ENCODE data around the gene EFNA5.

DNA sequence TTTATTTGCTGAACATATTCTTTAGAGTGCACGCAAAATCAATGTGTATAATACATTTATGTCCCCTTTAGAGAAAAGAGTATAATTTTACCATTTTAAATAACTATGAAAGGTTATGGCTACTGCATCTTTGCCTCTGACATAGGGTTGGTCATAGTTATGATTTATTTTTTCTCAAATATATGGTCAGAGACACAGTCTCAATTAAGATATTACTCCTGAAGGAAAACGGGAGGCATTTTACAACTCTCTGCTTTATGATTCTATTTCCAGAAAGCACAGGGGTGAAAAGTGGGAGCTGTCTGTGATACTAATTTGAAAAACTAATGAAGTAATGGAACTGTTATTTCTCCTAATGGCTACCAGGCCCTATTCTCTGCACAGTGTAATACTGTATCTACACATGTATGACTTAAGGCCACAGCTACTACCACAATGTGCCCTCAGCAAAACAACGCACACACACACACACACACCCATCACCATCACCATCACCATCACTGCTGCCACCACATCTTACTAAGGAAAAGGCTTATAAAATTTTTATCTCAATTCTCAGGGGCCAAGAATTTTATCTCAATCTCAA is 262.9 kb downstream of the EFNA5 start:
- TF ChIP-seq EZH2phosphoT487 (IDR thresholded peaks at IDR 0.05; ENCODE audit: low read depth, severe bottlenecking, unreplicated experiment), result no peak
- no peak for TF ChIP-seq EZH2 (IDR thresholded peaks at IDR 0.05; ENCODE audit: borderline replicate concordance)
- TF ChIP-seq, protein P1, sequence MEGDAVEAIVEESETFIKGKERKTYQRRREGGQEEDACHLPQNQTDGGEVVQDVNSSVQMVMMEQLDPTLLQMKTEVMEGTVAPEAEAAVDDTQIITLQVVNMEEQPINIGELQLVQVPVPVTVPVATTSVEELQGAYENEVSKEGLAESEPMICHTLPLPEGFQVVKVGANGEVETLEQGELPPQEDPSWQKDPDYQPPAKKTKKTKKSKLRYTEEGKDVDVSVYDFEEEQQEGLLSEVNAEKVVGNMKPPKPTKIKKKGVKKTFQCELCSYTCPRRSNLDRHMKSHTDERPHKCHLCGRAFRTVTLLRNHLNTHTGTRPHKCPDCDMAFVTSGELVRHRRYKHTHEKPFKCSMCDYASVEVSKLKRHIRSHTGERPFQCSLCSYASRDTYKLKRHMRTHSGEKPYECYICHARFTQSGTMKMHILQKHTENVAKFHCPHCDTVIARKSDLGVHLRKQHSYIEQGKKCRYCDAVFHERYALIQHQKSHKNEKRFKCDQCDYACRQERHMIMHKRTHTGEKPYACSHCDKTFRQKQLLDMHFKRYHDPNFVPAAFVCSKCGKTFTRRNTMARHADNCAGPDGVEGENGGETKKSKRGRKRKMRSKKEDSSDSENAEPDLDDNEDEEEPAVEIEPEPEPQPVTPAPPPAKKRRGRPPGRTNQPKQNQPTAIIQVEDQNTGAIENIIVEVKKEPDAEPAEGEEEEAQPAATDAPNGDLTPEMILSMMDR (IDR thresholded peaks at IDR 0.05; ENCODE audit: poor library complexity), result no peak
